Astrocyte of the spinal cord (primary cell): ENCODE measurements around the gene CTIF.
A peak's percentile ranks its signal among the peaks of the same experiment; 100 is the strongest.

ENCODE experiments used
- DNase-seq: peaks from one replicate; pipeline ENCODE4 v3.0.0; 2011; ENCODE audit warnings: low read depth, low spot score
- H3K4me3 ChIP-seq: 2 replicates; pipeline ENCODE4 v1.5.1; 2011; ENCODE audit warnings: low read depth, mild to moderate bottlenecking, low read length, moderate library complexity
- in situ Hi-C: cut with HindIII; loops from 2 replicates; pipeline ENCODE4 v1.10.0; 2017; ENCODE audit warnings: low sequenced_read_pairs
- TF ChIP-seq, protein P1 (sequence below): IDR thresholded peaks from 2 replicates; pipeline ENCODE4 v1.5.1; 2012; ENCODE audit warnings: low read depth, mild to moderate bottlenecking, low read length, inconsistent platforms

Gene CTIF

DNA sequence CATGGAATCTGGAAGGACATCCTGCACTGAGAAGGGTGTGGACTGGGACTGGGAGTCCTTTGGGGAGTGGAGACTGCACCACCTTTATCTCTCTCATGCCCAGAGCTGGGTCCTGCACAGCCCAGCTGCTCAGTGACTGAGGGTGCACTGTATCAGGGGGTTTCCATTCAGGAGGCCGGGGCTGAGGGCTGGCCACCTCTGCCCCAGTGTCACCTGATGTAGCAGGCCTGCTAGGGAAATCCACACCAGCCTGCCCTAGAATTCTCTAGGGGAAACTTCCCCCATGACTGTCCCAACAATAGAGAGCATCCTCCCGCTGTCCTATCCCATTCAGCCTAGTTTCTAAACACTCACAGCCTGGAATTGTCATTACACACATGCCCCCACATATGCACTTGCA, 116.7 kb downstream of the CTIF start:
- in situ Hi-C loops, result no loop called here
- DNase-seq, result no peak
- H3K4me3 ChIP-seq, result no peak overlapping the region
- TF ChIP-seq, protein P1, sequence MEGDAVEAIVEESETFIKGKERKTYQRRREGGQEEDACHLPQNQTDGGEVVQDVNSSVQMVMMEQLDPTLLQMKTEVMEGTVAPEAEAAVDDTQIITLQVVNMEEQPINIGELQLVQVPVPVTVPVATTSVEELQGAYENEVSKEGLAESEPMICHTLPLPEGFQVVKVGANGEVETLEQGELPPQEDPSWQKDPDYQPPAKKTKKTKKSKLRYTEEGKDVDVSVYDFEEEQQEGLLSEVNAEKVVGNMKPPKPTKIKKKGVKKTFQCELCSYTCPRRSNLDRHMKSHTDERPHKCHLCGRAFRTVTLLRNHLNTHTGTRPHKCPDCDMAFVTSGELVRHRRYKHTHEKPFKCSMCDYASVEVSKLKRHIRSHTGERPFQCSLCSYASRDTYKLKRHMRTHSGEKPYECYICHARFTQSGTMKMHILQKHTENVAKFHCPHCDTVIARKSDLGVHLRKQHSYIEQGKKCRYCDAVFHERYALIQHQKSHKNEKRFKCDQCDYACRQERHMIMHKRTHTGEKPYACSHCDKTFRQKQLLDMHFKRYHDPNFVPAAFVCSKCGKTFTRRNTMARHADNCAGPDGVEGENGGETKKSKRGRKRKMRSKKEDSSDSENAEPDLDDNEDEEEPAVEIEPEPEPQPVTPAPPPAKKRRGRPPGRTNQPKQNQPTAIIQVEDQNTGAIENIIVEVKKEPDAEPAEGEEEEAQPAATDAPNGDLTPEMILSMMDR, result no peak

DNA sequence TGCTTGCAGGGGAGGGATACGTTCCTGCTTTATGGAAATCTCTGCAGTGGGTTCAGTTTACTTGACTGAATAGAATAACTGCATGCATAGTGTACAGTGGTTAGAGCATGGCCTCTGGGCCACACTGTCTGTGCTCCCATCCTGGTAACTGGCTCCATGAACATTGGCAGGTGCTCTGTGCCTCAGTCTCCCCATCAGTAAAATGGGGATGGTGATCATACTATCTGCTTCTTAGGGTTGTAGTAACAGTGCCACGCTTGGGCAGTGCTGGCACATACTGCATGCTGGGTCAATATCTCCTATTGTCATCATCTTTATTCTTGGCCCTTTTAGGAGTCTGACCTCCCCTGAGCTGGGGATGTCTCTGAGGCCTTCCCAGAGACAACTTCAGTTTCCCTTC, 117.3 kb downstream of the CTIF start:
- TF ChIP-seq, protein P1, result no peak
- no peak overlapping the region for H3K4me3 ChIP-seq
- no peak for DNase-seq
- in situ Hi-C loops, result no loop called here

DNA sequence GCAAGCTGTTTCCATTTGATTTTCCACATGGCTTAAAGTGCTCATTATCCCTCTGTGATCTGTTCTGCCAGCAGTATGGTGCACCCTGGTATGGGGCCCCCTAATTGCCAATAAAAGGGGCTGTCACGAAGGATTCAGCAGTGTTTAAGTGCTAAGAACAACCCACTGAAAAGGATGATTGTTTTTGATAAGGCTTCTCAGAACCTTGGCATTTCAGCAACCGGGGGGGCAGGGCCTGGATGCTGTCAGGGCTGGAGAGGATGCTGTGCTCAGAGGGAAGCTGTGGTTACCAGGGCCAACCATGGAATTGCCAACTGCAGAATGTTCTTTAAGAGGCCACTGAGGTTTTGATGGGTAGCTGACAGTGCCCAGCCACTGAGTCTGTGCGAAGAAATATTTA, 117.8 kb downstream of the CTIF start:
- DNase-seq, result peak; percentile 37
- no peak overlapping the region for H3K4me3 ChIP-seq
- in situ Hi-C loops, result no loop called here
- TF ChIP-seq, protein P1, result no peak

DNA sequence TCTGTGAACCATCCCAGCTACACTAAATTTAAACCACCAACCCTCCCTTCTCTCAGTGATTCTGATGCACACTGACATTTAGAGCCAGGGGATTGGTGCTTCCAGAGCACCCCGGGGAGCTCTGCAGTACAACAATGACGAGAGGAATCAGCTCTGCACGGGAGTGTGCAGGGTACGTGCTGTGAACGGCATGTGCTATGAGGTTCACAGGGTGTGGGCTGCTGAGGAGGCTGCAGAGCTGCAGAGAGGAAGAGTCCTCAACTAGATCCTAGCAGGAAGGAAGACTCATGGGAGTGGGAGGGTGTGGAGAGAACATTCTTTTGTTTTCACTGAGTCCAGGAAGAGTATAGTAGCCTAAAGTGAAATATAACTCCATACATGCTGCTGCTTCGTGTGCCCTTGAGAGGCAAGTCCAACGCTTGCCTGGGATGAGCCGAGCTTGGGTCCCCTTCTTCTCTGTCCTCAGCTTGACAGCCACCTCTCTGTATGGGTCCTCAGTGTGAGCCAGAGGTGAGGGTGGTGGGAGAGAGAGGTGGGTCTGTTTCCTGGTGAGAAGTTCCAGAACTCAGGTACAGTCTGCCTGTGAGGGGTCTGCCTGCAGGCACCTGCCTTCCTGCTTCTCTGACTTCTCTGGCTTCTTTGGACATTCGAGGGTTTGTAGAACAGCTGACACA, 118.8 kb downstream of the CTIF start:
- DNase-seq, result peak; percentile 86
- in situ Hi-C loops, result no loop called here
- TF ChIP-seq, protein P1, result no peak
- H3K4me3 ChIP-seq, result no peak overlapping the region

DNA sequence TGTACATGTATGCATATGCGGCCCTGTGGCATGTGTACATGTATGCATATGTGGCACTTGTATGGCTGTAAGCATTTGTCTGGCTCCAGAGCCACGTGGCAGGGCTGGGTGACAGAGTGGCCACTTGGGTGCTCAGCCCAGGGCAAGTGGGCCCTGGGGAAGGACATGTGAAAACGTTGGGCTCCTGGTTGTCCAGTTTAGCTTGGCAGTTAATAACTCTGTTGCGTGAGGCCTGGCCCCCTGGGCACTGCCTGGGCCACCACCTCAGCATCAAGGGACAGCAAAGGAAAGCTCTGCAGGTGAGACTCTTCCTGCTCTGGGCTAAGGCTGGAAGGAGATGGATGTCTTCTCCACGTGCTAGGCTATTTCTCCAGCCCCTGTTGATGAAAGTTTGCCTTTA, 119.9 kb downstream of the CTIF start:
- in situ Hi-C loops, result no loop called here
- no peak overlapping the region for H3K4me3 ChIP-seq
- DNase-seq, result no peak
- TF ChIP-seq, protein P1, result no peak

DNA sequence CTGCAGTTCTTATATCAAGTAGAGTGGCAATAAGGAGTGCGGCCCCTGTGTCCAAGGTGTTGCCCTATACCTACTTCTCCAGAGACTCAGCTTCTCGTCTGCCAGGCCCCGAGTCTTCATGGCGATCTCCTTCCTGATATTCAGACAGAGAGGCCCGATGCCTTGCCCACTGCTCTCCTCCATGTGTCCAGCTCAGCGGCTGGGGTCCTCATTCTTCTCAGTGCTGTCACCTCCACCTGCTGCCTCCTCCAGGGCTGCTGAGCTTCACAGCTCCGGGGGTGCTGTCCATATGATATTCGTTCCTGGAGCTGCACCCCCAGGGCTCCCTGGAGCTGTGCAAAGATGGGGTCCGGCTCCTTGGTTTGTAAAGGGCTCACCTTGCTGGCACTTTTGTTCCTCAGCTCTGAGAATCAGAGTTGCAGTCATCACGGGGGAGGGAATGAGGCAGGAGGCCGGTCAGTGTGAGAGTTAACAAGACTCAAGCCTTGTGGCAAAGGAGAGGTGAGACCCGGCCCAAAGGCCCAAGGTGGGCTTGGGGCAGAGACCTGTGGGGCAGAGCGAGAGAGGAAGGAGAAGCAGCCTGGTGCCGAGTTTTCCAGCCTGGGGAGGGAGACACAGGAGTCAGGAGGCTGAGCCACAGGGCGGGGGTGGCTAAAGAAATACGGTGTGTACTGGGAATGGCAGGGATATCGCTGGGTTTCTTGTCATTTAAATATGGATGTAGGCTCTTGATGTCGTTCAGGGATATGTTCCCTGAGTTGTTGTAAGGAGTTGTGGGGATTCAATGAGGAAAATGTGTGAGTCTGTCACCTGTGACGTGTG, 120.6 kb downstream of the CTIF start:
- TF ChIP-seq, protein P1, result no peak
- no peak overlapping the region for H3K4me3 ChIP-seq
- in situ Hi-C loops, result no loop called here
- no peak for DNase-seq
